Stimulated activated CD4-positive, alpha-beta T cell treated with anti-CD3 and anti-CD28 coated beads, Interleukin-4, amount 100 ng/mL, for 1 hour (primary cell): Measurements from ENCODE around the gene LKAAEAR1.
"Not testable (repeated sequence)": the region's sequence is repeated elsewhere in the genome, so short reads cannot be mapped to it uniquely, and the experiment has no call there.

Experiments used
- DNase-seq: peaks from one replicate; pipeline ENCODE4 v3.0.0-alpha.2; 2020

The LKAAEAR1 gene

DNA sequence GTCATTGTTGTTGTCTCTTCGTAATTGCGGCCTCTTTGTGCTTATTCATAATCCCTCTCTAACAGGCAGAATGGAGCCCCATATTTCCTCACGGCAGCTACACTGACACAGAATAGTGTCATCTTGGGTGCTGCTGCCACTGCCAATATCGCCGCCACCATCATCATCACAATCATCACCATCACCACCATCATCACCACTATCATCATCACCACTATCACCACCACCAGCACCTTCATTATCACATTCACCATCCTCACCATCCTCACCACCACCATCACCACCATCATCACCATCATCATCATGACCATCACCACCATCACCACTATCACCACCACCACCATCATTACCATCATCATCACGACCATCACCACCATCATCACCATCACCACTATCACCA, 12.3 kb upstream of the LKAAEAR1 start:
- DNase-seq, result no peak

DNA sequence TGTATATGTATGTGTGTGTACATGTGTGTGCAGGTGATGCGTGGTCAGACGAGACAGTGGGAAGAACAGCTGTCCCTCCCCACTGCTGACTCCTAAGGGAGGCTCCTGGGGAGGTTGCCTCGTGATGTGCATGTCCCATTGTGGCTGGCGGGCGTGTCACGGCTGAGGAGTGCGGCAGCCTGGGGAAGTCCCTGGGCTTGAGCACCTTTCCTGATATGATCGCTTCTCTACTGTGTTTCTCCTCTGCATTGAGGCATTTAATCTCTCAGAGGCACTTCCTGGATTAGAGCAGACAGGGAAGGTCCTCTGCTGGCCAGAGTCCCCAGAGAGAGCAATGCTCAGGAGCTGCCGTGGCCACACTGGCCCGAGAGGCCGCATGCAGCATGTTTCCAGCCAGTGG, 11.7 kb upstream of the LKAAEAR1 start:
- no peak for DNase-seq

DNA sequence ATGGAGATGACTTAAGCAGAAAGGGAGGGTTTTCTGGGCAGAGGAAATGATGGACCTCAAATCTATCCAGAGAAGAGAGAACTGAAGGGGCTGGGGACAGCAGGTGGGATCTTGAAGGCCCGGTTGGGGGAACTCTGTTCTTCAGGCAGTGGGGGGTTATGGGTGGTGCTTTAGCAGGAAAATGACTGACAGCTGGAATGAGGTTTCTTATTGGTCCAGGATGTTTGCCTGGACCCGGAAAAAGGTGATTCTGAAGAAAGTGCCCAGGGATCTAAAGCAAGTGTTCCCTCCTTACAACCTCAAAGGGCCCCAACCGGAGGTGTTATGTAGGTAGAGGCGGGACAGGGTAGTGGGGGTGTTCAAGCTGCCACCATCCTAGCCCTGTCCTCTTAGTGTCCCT, 11.3 kb upstream of the LKAAEAR1 start:
- no peak for DNase-seq

DNA sequence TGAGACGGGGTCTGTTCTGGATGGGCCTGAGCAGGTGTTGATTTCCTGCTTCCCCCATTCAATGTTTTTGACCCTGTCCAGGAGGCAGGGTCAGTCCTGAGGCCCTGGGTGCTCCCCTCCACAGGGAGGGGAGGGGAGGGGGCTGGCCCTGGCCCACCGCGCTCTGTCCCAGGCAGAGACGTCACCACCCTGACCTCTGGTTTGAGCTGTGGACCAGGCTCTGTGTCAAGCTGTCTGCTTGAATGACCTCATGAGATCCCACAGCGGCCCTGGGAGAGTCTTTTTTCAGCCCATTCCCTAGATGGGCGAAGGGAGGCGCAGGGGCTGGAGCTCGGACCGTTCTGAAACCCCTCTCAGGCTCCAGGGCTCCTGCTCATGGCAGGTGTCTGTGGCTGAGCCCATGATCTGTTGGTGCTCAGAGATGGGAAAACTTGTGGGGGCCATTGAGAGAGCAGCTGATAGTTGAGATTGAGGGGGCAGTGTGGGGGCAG, 8.9 kb upstream of the LKAAEAR1 start:
- no peak for DNase-seq

DNA sequence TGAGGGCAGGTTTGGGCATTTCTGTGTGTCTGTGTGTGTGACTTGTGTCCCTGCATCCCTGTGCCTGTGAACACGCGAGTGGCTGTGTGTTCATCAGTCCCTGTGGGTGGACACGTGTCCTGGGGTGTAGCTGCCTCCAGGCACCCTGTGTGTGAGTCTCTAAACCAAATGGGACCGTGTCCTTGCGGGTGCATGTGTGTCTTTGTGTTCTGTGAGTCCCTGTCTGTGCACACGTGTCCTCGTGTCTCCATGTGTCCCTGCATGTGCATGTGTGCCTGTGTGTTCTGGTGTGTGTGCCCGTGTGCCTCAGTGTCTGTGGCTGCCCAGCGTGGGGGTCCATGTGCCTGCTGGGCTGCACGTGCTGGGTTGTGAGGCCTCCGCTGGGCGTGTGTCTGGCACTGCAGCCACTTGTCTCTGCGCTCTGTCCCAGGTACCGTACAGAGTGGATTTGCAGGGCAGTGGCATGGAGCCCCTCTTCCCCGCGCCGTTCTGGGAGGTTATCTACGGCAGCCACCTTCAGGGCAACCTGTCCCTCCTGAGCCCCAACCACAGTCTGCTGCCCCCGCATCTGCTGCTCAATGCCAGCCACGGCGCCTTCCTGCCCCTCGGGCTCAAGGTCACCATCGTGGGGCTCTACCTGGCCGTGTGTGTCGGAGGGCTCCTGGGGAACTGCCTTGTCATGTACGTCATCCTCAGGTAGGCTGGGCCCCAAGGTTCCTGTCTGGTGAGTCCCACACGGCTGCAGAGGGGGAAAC, 8.2 kb upstream of the LKAAEAR1 start:
- no peak for DNase-seq

DNA sequence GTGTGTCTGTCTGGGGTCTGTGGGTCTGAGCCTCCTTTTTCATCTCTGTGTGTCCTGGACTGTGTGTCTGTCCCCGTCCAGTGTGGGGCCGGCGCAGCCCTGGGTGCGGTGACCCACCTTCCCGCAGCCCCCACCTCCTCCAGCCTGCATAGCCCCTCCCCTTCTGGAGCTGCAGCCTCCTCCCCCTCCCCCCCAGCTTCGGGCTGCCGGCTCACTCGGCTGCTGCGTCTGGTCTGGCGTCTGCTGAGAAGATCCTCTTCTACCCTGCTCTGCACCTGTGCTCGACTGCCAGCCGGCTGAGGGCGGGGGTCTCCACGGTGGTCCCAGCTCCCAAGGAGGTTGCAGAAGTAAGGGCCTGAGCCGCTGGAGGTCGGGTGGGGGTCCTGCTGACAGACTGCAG, 7.6 kb upstream of the LKAAEAR1 start:
- DNase-seq, result no peak

DNA sequence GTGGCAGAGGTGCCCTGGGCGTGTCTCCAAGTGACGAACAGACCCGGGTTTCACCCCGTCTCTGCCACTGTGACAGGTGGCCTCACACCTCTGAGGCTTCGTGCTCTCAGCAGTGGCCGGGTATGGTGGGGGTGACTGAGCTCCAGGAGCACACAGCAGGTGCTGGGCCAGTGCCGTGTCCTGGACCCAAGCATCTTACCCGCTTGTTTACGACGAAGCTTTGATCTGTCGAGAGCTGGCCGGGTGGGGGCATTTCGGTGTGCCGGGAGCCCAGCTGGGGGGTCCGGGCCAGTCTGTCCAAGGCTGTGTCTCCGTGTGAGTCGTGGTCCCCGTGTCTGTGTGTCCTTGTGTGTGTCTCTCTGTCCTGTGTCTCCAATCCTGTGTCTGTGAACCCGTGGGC, 7.1 kb upstream of the LKAAEAR1 start:
- DNase-seq, result no peak

DNA sequence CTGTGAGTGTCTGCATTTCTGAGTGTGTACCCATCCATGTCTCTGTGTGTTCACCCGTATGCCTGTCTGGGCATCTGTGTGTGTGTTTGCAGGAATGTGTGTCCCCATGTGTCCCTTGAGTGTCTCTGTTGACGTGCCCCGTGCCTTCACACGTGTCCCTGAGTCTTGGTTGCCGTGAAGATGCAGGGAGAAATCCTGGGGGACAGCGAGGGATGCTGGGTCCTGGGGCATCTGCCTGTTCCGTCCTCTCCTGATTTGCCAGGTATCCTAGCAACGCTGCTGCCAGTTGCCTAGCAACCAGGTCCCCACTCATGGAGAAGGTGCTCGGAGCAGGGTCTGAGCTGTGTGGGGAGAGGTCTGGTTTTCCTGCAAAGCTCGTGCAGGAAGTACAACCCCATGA, 6.0 kb upstream of the LKAAEAR1 start:
- DNase-seq, result no peak

DNA sequence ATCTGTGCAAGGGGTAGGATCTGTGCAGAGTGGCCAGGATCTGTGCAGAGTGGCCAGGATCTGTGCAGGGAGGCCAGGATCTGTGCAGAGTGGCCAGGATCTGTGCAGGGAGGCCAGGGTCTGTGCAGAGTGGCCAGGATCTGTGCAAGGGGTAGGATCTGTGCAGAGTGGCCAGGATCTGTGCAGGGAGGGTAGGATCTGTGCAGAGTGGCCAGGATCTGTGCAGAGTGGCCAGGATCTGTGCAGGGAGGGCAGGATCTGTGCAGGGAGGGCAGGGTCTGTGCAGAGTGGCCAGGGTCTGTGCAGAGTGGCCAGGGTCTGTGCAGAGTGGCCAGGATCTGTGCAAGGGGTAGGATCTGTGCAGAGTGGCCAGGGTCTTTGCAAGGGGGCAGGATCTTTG, 4.4 kb upstream of the LKAAEAR1 start:
- not testable (repeated sequence) for DNase-seq

DNA sequence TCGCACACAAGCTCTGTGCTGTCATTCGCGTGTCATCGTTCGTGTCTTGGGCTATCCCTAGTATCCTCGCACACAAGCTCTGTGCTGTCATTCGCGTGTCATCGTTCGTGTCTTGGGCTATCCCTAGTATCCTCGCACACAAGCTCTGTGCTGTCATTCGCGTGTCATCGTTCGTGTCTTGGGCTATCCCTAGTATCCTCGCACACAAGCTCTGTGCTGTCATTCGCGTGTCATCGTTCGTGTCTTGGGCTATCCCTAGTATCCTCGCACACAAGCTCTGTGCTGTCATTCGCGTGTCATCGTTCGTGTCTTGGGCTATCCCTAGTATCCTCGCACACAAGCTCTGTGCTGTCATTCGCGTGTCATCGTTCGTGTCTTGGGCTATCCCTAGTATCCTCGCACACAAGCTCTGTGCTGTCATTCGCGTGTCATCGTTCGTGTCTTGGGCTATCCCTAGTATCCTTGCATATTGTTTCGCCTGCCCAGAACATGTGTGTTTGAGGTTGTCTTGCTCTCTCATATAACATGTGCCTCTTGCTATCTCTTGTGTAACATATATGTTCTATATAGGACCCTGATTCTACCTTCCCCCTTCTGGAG, 3.1 kb upstream of the LKAAEAR1 start:
- DNase-seq, result not testable (repeated sequence)

DNA sequence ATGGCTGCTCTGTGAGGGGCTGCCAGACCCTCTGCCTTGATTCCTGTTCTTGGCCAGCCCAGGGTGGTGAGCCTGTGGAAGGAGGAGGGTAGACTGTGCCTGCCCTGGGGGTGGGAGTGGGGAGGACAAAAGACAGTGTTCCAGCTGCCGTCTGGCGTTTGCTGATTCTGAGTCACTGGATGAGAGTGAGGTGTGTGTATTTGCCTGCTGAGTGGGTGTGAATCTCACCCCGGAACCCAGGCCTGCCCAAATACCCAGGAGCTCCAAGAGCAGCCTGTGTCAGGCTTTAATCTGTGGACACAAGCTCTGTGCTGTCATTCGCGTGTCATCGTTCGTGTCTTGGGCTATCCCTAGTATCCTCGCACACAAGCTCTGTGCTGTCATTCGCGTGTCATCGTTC, 2.6 kb upstream of the LKAAEAR1 start:
- DNase-seq, result no peak

DNA sequence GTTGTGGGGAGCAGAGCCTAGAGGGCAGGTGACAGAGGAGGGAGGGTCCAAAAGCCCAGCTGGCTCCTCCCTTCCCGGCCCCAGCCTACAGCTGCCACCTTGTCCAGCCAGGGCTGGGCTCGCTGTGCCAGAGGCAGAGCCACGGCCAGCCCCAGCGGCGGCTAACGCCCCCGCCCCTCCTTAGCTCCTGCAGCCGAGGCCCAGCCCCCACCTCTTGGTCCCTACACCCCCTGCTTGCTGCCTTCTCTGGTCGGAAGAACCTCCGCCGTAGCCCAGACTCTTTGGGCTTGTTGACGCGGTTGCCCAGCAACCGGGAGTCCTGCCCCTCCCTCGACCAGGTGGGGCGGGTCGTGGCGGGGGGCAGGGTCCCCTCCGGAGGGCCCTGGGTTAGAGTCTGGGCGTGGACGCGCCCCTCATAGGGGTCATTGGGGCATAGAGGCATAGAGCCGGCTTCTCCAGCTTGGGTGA, 521 bp upstream of the LKAAEAR1 start:
- DNase-seq, result no peak

DNA sequence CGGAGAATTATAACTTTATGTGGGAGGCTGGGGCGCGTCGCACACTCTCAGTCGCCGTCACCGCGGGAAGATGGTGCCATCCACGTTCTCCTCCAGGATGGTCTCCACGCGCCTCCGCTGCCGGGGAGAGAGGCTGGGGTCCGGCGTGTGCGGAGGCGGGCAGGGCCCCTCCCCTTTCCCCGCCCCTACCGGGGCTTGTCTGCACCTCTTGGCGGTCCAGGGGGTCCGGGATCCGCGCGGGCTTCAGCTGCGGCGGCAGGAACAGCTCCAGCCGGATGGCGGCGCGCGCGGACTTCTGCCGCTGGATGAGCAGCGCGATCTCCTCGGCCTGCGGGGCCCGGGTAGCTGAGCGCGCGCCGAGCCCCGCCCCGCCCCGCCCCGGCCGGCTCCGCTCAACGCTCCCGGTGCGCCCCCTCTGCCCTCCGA, 807 bp downstream of the LKAAEAR1 start:
- DNase-seq, result peak; percentile 74

DNA sequence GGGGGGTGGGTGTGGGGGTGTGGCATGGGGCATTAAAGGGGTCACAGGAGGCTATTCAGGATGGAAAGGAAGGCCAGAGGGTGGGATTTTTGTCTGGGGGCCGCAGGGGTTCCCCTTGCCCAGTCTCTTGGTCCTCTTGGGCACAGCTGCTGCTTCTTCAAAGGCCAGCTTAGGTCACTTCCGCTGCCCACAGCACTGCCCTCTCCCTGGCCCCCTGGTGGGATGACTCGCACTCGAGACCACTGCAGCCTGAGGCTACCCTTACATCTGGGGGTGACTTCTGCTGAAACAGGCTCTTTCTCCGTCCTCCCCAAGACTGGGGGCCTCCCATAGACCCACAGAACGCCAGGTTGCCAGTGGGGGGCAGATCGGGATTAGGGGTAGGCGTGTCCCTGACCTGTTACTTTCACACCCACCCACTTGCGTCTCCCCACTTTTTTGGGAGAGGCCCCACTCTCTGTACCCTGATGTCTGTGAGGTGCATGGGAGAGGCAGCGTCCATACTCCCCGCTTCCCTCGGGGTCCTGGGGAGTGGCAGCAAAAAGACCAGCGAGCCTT, 1.3 kb downstream of the LKAAEAR1 start:
- DNase-seq, result no peak

DNA sequence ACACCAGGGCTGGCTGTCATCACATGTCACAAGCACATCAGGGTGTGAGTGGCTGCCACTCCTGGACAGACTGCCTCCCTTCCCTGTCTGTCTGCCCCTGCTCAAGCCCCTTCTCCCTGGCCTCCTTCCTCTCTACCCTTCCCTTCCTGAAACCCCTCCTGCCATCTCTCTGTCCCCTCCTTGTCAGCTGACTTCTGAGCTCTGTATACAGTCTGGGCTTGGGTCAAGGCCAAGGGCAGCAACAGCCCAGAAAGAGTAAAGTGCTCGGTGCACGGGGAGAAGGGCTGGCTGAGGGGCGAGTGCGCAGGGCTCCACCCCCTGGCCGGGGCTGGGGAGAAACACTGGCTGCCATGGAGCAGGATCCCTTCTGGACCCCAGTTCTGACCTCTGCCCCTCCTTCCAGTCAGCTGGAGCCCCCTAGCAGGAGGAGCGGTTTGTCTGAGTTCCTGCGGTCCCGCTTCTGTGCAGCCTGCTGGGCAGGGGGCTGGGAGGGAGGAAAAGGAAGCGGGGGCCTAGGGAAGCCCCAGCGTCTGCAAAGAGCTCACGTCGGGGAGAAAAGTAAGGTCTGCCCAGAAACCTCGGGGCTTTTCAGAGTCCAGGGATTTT, 2.0 kb downstream of the LKAAEAR1 start:
- DNase-seq, result no peak

DNA sequence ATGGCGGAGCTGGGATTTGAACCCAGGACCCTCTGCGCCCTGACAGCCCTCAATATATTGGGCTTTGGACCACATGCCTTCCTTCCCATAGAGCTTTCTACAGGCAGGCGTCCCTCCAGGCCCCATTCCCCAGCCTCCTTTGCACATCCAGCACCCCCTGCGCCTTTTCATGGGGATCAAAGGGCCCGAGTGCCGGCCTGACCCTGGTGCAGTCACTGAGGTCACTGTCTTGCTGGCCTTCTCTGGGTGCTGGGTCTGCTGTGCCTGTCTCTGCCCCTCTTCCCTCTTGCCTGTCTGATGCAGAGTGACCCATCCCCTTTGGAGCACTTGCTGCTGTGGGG, 2.6 kb downstream of the LKAAEAR1 start:
- DNase-seq, result no peak

DNA sequence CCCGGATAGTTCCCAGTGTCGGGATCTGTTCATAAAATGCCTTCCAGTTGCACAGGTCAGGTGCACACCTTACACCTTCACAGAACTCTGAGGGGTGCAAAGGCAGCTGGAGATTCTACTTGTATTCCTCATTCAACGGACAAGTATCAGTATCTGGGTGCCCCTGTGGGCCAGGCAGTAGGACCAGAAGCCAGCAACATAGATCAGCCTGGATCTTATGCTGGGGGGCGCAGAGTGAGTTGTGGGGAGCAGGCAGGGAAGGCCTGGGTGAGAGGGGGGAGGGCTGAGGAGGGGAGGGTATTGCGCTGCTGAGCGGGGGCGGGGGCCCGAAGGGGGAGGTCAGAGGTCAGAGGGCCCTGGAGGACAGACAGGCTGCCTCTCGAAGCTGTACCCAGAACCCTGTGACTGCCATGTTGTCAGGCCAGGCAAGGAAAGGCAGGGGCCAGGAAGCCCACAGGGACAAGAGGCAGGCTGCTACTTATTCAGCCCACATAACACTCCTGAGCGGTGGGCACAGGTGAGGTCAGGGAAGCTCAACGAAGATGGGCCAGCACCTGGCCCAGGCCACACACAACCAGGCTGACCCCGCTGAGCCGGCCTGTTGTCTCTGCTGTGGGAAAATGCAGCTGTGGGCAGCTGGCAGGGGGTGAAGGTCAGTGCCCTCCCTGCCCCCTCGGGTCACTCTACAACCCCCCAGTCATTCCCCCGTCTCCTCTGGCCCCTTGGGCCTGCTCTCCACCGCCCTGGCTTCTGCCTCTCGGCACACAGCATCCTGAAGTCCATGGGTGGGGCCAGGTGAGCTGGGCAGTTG, 3.2 kb downstream of the LKAAEAR1 start:
- no peak for DNase-seq

DNA sequence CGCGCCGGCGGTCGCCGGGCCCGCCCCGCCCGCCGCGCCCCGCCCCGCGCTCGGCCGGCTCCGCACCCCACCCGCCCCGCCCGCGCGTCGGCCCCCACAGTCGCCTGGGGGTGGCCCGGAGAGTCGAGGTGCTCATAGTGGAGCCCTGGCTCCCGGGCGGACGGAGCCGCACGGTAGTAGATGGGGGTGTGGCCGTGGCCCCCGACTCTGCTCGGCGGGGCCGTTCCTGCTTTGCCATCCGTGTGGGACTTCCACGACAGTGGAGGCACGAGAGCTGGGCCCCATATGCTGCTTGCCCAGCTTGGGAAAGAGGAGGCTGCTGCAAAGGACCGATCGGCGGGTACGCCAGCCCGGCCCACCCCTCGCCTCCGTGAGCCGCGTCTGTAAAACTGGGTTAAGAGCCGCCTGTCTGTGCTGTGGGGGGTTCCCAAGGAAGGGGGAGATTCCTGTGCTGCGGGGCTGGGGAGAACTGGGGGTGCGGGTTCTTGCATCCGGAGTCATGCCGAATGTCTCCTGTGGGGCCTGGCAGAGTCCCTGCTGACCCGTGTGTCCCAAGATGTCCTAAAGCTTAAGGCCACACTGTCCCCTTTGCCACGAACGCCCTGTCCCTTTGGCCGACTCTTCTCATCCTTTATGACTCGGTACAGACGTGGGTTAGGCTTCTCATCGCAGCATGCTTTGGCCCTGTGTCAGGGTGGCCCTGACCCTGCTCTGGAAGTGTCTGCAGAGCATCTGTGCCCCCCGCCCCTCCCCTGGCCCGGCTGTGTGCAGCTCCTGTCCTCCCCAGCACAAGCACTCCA, 4.0 kb downstream of the LKAAEAR1 start, which contains the start of gene OPRL1:
Gene OPRL1, plus strand, starts transcription at position 70 of the 800 bp plus-strand sequence. CDS start 12,639 bp downstream, outside the sequence.
- no peak for DNase-seq

DNA sequence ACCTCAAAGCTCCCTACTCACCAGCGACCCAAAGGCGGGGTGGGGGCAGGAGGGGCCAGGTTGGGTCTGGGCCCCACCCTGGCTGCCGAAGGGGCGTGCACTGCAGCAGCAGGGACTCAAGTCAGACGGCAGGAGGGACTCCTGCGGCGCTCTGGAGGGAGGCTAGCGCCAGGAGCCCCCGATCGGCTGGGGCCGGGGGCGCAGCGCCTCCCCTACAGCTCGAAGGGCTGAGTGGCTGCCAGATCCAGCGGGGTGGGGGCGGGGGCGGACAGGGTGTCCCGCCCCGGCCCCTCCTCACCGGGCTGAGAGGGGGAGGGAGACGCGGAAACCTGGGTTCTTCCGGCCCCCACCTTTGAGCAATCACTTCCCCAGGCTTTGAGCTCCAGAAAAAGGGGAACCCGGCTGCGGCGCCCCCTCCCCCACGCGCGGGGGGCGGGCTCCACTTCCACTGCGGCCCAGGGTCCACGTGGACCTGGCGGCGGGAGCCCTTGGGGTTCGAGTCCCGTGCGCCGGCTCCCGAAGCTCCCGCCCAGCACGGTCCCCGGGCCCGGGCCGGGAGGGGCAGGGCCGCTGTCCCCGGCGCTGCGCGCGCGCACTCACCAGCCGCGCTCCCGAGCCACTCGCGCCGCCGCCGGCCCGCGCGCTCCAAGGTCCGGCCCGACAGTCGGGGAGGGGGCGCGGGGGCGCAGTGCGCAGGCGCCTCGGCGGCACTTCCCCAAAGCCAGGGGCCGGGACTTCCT, 4.8 kb downstream of the LKAAEAR1 start, which contains the start of gene RGS19:
Gene RGS19, minus strand, starts transcription at position 246 of the 740 bp plus-strand sequence. CDS start 2,632 bp downstream, outside the sequence.
- peak; percentile 62 for DNase-seq

DNA sequence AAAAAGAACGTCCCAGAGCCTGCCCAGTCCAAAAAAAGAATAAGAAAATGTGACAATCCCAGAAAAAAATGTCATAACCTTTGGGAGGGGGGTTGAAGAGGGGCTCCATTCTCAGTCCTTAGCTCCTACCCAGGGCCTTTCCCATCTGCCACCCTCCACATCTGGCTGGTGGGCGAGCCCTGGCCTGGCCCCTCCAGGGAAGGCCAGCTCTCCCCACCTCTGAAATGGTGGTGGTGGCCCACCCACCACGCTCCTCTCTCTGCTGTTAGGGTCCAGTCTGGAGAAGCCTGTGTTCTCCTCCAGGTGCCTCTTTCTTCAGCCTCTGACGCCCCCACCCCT, 5.3 kb downstream of the LKAAEAR1 start:
- DNase-seq, result no peak

DNA sequence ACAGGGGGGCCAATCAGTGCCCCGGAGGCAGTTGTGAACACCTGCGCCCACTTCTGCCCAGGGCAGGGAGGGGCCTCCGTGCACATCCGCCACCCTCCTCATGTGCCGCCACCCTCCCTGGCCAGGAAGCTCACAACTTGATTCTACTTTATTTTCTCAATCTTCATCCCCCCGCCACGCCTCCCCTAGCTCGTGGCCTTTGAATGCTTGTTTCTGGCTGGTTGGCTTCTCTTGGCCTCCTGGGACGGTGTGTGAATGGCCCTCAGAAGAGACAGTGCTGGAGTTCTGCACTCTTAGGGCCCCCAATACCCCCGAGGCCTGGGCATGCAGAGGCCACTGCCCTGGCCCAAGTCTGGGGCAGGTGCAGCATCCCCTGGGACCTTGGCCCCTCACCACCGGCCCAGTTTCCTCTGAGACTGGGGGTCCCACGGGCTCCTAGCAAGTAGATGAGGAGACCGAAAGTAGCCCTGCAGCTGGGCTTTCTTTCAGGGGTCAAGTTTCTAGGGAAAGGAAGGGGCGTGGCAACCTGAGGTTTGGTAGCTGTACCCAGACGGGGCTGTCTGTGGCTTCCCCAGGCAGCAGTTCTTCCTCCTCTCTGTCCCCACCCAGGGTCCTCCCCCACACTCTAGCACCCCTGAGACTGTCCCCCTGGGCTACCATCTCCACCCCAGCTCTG, 6.2 kb downstream of the LKAAEAR1 start:
- peak; percentile 44 for DNase-seq
